NB4 (cell line): ENCODE results near the gene LRFN4.
"Not testable (repeated sequence)": the region's sequence is repeated elsewhere in the genome, so short reads cannot be mapped to it uniquely, and the experiment has no call there.

Experiments used
- DNase-seq: peaks from one replicate; pipeline ENCODE4 v3.0.0; 2010; ENCODE audit warnings: low read depth
- H3K4me3 ChIP-seq: one replicate; pipeline ENCODE4 v1.5.1; 2011; ENCODE audit warnings: mild to moderate bottlenecking, low read depth, low read length, moderate library complexity
- CTCF ChIP-seq: IDR thresholded peaks from one replicate; pipeline ENCODE4 v1.5.1; 2012; ENCODE audit warnings: low read depth, low read length
- MAX ChIP-seq: IDR thresholded peaks from 2 replicates; pipeline ENCODE4 v1.6.1; 2011; ENCODE audit warnings: low read depth, low read length
- MYC ChIP-seq: IDR thresholded peaks from 2 replicates; pipeline ENCODE4 v1.6.1; 2011; ENCODE audit warnings: low read depth, low read length
- POLR2A ChIP-seq: IDR thresholded peaks from 2 replicates; pipeline ENCODE4 v1.6.1; 2011; ENCODE audit warnings: mild to moderate bottlenecking; ENCODE audit not compliant: insufficient read length; ENCODE audit errors: extremely low read depth

The LRFN4 gene

GRCh38 chr11:66818231-66818955, 38.5 kb upstream of the LRFN4 start:
- no peak for DNase-seq
- TF ChIP-seq POLR2A (no peak), CTCF (no peak), MAX (no peak), MYC (no peak)
- H3K4me3 ChIP-seq, result no peak overlapping the region

- no peak for TF ChIP-seq MYC
- TF ChIP-seq CTCF, result no peak
- DNase-seq, result no peak
- H3K4me3 ChIP-seq, result no peak overlapping the region
Observed at GRCh38 chr11:66820381-66820780, 36.5 kb upstream of the LRFN4 start.

DNA sequence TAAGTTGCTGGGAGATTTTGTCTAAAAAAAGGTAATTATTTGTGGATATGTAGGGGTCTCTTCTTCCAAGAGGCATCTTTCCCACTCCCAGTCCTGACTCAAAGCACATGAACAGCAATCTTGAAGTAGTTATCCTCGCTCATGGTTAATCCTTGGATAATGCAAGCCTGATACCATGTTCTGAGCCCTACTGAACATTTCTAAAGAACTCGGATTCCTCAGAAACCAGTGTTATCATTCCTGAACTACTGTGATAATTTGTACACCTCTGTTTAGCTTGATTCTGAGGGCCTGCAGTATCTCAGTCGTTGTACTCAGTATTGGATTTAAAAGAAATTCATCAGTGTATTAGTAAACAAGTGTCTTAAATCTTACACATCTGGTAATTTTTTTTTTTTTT, 36.0 kb upstream of the LRFN4 start:
- DNase-seq, result no peak
- no peak overlapping the region for H3K4me3 ChIP-seq
- no peak for TF ChIP-seq MAX

DNA sequence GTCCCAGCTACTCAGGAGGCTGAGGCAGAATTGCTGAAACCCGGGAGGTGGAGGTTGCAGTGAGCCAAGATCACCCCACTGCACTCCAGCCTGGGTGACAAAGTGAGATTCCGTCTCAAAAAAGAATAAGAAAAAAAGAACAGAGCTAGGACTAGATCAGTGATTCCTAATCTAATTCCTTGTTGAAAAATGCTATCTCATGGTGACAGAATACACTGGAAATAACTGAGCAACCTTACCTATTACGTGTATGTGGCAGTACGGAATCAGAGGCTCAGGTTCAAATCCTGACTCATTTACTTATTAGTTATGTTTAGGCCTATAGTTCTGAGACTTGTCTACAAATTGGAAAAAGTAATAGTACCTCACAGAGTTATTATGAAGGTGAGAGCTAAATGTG, 33.2 kb upstream of the LRFN4 start:
- no peak for DNase-seq
- no peak overlapping the region for H3K4me3 ChIP-seq
- no peak for TF ChIP-seq POLR2A
- no peak for TF ChIP-seq MYC
- TF ChIP-seq MAX, result no peak
- no peak for TF ChIP-seq CTCF

DNA sequence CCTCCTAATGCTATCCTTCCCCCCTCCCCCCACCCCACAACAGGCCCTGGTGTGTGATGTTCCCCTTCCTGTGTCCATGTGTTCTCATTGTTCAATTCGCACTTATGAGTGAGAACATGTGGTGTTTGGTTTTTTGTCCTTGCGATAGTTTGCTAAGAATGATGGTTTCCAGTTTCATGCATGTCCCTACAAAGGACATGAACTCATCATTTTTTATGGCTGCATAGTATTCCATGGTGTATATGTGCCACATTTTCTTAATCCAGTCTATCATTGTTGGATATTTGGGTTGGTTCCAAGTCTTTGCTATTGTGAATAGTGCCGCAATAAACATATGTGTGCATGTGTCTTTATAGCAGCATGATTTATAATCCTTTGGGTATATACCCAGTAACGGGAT, 32.3 kb upstream of the LRFN4 start:
- not testable (repeated sequence) for H3K4me3 ChIP-seq, DNase-seq

- no peak for TF ChIP-seq MYC
- TF ChIP-seq POLR2A, result no peak
- TF ChIP-seq CTCF, result no peak
- TF ChIP-seq MAX, result no peak
- H3K4me3 ChIP-seq, result no peak overlapping the region
- DNase-seq, result no peak
Observed at GRCh38 chr11:66834539-66834845, 22.4 kb upstream of the LRFN4 start.

- TF ChIP-seq POLR2A (no peak), MYC (no peak), CTCF (no peak), MAX (no peak)
- H3K4me3 ChIP-seq, result no peak overlapping the region
- DNase-seq, result no peak
Observed at GRCh38 chr11:66834943-66835342, 21.9 kb upstream of the LRFN4 start.
